HTR-8/SVneo (cell line): Measurements from ENCODE around the gene MFNG.
A peak's percentile ranks its signal among the peaks of the same experiment; 100 is the strongest.

Experiments used
- DNase-seq: peaks from one replicate; pipeline ENCODE4 v3.0.0; 2011; ENCODE audit warnings: low spot score, mixed read lengths; ENCODE audit not compliant: insufficient read length
- FAIRE-seq: peaks from 2 replicates; lab custom pipeline; 2011; peaks lifted over from hg19 to GRCh38; lab: Jason Lieb, UNC

Gene MFNG

DNA sequence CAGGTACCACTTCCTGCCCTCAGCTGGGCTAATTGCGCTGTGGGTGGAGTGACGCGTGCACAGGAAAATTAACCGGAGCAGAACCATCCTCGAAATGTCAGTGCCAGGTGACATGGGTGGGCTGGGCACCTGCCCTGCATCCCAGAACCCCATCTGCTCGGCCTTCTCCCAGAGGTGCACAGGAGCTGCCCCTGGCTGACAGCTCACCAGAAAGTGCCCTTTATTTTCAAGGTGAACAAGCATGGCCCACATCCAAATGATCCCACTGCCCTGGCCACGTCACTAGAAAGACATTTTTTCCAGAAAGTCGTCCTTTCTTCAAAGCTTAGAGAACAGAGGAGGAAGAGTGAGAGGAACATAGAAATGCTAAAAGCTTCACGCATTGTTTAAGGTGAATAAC, 54.8 kb downstream of the MFNG start:
- no peak for DNase-seq
- no peak for FAIRE-seq

DNA sequence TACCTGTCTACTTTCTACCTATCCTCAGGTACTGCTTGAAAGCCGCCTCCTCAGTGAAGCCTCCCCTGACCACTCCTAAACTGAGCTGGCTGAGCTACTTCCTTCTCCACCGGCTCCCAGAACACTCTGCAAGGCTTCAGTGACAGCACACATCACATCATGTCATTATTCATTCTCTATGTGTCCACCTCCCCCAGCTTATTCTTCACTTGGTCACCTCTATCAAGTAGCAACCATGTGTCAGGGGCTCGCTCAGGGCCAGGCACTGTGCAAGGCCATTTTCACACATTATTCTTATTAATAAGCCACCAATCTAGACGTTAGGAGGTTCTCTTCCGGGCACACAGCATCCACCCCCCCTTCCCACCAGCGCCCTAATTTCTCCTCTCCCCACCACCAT, 55.2 kb downstream of the MFNG start:
- FAIRE-seq (no peak), DNase-seq (no peak)

DNA sequence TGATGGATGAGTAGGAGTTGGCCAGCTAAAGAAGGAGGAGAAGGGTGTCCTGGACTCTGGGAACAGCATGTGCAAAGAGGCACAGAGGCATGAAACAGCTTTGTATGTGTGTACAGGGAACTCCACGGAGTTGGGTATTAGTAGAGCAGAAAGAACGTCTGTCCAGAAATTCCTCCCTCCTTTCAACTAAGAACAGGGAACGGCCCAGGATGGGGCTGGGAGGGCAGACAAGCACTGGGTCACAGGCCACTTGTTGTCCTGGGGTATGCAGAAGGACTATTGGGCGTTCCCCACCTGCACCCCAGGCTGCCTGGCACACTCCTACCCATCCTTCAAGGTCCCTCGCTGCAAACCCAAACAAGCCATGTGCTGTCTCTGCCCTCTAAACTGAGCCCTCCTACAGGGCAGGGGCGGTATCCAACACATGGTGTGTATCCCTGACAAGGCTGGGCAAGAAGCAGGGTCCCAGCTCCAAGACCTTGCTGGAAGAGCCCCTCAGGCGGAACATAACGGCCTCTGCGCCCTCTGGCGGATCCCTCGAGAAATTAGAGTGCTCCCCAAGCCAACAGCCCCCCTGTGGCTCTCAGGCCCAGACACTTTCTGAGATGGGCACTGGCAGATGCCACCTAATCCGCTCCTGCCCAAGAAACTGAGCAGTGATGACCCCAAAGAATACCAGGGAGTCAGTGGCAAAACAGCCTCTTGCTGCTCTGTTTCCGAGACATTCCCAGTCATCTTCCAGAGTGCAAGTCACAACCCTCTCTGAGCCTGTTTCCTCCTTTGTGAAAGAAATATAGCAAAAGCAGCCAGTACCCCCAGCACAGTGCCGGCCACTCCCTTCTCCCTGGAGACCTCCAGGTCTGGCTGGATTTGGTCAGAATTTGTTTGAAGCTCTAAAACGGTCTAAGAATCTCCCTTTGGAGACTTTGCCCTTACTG, 57.3 kb downstream of the MFNG start:
- DNase-seq (peak; percentile 49), FAIRE-seq (no peak)

DNA sequence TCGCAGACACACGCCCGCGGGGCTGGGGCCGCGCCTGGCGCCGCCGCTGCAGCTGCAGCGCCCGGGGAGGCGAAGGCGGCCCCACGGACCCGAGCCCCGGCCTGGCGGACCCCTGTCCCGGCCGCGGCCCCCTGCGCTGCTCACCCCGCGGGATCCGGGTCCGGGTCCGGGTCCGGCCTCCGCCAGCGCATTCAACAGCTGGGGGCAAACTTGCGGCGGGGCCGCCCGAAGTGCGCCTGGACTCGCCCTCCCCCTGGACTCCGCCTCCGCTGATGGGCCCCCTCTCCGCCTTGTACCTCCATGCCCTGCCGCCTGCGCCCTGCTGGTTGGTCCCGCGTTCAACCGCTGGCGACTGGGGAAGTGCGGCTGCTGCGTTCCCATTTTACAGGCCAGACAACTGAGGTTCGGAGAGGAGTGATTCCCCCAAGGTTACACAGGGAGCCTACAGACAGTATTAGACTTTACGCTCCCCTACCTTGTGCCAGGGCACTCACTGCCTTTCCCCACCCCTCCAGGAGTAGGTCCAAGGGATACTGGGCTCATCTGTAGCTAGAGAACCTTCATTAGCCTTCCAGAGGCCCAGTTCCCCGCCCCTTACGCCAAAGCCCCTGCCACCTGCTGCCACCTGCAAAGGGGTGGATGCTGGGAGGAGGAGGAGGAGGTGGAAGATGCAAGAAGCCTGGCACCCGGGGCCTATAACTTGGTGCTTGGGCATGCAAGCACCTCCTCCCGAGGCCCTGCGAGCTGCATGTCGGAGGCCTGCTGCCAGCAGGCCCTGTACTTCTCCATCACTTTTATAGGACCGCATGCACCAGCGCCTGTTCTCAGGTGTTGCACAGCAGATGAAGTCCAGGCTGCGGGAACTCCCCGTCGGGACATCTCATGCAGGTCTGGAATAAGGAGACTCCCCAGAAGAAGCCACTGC, 58.2 kb downstream of the MFNG start:
- FAIRE-seq (no peak), DNase-seq (no peak)

DNA sequence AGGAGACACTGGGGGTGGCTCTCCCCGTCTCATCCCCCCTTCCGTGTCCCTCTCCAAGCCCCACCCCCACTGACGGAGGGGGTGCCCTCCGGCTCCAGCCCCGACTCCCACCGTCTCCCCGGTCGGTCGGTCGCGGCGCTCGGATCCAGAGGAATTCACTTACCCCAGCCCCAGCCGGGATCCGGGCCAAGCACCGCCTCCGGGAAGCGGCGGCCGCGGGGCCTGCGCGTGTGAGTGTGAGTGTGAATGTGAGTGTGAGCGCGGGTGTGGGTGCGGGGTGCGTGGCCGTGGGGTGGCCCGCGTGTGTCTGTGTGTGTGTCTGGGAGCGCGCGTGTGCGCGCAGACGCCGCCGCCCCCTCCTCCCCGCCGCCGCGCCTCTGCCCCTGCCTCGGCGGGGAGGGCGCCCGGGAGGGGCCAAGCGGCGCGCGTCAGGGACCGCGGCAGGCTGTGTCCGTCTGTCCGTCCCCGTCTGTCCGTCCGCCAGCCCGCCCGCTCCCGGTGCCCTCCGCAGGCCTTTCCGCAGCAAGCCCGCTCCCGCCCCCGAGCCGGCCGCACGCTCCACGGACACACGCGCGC, 59.0 kb downstream of the MFNG start, which contains the start of gene ELFN2:
TSS of gene ELFN2 (minus strand) at position 345 of the 576 bp plus-strand sequence. CDS start 51,945 bp downstream, outside the sequence.
- DNase-seq, result peak; percentile 18
- no peak for FAIRE-seq

DNA sequence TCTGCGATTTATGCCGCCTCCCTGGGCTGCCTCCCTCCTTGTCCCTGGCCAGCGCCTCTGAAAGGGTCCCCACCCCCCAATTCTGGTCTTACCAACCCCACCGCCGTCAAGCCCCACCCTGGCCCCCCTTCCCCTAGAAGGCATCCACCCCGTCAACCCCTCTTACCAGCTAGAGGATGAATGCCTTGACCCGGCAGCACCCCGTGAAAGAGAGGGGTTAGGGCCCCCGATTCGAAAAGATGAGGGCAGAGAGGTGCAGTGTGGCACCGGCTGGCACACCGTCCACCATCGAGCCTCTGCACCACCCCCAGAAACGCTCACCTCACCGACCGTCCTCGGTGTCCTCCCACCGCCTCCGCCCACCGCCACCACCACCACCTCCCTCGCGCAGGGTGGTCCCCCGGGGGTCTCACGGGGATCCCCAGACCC, 59.5 kb downstream of the MFNG start:
- FAIRE-seq (no peak), DNase-seq (no peak)

DNA sequence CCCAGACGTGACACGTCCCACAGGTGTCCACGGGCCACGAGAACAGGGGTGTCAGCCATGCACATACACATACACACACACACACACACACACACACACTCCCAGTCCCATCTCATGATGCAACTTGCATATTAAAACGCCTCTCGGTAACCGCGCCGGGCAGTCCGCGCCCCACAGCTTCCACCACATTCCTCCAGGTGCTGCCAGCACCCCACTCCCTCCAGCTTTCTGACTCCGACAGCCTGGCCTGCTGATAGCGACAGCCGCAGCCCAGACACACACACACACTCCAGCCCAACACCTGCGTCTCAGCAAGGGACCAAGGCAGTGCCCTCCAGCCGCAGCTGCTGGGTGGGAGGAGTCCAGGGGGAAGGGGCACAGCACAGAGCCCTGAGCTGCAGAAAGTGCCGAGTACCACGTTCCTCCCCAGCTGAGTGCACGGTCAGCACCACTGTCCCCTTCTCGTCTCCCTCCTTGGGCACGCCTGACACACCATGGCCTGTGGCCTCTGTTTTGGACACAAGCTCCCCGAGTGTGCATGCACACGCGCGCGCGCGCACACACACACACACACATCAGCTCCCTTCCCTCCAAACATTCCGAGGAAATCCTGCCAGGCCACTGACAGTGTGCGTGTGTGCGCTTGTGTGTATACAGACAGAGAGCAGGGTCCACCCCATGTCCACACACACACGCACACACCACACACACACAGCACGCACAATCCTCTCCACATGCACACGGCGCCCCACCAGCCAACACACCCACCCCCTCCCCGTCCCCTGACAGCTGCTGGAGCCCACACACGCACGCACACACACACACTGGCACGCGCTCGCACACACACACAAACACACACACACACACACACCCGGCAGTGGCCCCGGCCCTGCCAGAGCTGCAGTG, 60.1 kb downstream of the MFNG start:
- FAIRE-seq (no peak), DNase-seq (no peak)

DNA sequence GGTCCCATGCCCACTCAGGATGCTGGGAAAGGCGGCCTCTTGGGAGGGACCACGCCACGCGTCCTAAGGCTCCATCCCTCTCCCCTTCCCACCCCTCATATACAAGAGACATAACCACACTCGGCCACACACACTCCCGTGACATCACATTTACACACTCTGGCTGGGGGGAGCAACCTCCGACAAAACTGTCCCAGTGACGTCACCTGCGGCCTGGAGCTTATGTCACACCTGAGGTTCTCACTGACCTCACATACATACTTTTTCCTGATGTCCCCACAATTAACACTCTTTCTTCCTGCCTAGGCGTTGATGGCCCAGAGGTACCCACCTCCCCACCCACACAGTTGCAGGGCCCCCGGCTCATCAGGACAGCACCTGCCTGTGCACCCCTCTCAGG, 60.8 kb downstream of the MFNG start:
- FAIRE-seq, result no peak

DNA sequence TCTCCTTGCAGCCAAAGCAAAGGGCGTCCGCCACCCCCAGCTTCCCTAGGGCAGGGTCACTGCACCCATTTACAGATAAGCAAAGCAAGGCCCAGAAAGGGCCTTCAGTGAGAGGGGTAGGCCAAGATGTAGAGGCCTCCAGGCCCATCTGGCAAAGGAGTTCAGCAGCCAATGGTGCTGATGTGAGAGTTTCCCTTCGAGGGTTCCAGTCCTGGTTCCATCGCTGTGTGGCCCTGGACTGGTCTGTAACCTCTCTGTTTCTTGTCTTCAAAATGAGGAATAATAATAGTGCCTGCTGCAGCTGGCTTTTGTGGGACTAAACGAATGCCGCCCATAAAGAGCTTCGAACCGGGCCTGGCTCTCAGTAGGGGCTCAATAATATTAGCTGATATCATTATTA, 62.9 kb downstream of the MFNG start:
- no peak for FAIRE-seq
- no peak for DNase-seq

More for the DNA sequence above, 60.8 kb downstream of the MFNG start:
- DNase-seq, result no peak

DNA sequence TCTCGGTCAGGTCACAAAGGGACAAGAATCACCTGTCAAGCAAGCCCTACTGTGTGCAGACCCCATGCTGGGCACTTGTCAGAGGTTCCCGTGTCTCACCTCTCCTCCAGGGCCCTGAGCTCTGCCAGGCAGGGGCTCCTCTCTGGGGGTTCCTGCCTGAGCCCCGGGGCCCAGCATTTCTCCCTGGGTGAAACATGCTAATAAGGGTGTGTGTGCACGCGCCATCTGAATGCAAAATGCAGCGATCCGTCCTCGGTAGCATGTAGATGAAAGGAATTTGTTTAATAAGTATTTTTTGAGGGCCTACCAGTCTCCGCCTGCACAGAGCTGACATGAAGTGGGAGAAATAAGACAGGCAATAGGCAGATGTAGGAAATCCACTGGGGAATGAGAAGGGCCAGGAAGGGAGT, 64.7 kb downstream of the MFNG start:
- no peak for DNase-seq
- no peak for FAIRE-seq

DNA sequence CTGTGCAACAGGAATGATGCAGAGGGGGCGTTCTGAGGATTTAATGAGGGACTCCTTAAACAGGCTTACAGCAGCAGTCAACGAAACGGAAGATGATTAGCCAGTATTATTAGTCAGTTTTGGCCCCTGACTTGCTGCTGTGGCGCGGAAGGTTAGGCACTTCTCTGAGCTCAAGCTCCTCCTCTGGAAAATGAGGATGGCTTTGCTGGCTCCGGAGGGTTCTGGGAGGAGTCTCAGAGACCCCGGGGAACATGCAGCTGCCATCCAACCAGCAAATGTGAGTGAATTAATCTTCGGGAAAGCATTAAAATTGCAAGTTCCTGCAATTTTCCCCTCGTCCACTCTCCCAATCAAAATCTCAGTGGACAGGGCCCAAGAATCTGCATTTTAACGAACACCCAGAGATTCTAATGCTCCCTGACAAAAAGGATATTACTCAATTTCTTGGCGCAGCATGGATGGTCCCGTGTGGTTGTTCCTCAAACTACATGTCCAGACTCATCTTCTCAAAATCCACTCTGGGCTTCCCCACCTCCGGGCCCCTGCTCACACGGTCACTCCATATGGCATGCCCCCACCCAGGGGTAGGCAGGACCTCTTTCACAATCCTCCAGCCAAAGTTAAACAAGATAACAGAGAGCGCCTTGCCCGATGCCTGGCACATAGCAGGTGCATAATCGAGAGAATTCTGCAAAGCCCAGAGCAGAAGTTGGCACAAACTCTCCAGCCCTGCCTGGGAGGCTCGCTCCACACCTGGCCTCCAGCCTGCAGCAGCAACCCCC, 65.3 kb downstream of the MFNG start:
- FAIRE-seq (no peak), DNase-seq (no peak)

DNA sequence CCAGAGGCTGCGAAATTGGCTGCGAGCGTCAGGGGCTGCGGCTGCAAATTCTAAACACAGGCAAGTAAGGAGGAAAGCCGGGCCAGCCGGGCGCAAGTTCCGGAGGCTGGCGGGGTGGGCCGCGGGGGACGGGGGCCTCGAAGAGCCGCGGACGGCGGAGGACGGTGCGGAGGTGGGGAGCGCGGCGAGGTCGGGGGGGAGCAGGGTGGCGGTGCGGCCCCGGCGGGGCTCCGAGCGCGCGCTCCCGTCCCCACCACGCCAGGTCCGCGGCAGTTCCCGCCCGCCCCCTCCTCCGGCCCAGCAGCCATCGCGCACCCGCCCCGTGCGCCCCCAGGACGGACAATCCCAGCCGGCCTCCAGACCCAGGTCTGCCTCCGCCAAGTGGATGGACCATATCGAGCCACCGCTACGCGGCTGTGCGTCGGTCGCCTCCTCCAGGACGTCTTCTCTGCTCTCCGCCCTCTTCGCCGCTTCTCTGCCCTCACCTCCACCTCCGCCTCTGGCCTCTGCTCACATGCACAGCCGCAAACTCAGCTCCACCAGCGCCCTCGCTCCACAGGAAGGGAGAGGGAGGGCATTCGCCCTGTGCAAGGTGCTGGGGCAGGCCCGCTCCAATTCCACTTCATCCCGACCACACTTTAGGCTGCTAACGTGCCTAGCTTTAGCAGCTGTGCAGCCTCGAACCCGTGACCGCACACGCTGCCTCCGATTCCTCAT, 66.1 kb downstream of the MFNG start:
- FAIRE-seq, result no peak
- DNase-seq, result no peak

DNA sequence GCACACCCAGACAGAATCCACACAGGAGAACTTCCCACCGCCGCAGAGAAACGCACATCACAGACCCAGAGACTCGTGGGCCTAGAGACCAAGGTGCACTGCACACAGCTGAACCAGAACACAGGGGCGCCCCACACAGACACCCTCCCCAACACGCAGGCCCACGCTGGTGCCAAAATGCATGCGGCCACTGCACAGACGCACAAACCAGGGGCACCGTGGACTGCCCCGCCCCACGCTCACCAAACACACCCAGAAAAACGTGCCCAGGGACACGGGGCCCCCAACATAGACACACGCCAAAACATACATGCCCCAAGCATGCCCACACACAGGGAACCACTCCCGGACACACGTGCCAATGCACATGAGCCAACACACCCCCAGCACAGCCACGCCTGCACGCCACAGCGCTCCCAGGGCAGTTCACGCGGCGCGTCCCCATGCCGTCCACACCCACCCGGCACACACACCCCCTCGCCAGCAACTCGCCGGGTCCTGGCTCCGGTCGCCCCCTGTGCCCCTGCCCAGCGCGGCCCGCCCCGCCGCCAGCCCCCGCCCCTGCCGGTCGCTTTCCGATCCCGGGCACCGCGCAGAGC, 66.7 kb downstream of the MFNG start:
- no peak for FAIRE-seq
- no peak for DNase-seq
